HTERT RPE-1 (cell line): ENCODE results near the gene SIGLEC11.
"Not testable (repeated sequence)": the region's sequence is repeated elsewhere in the genome, so short reads cannot be mapped to it uniquely, and the experiment has no call there.

Experiments used
- in situ Hi-C: fragments of 300-500 bp; cut with MboI; formaldehyde crosslinking; loops from 4 replicates; pipeline ENCODE4 v1.14.3; 2020; ENCODE audit warnings: low sequenced_read_pairs

SIGLEC11 gene

GRCh38 chr19:49927526-49928264 is 33.3 kb downstream of the SIGLEC11 start:
- in situ Hi-C loops: no loop called here

- in situ Hi-C loops: no loop called here
Measured at GRCh38 chr19:49926515-49926914, 34.5 kb downstream of the SIGLEC11 start.

GRCh38 chr19:49925486-49925885 is 35.5 kb downstream of the SIGLEC11 start:
- in situ Hi-C loops: no loop called here

GRCh38 chr19:49924881-49925210 is 36.1 kb downstream of the SIGLEC11 start:
- in situ Hi-C loops: not testable (repeated sequence)

- in situ Hi-C loops: no loop called here
Measured at GRCh38 chr19:49924004-49924880, 36.7 kb downstream of the SIGLEC11 start.

- in situ Hi-C loops: no loop called here
Measured at GRCh38 chr19:49923055-49924003, 37.6 kb downstream of the SIGLEC11 start.

GRCh38 chr19:49921871-49922795 is 38.8 kb downstream of the SIGLEC11 start:
- in situ Hi-C loops: no loop called here

- in situ Hi-C loops: no loop called here
Measured at GRCh38 chr19:49920624-49921363, 40.2 kb downstream of the SIGLEC11 start.

GRCh38 chr19:49918089-49918488 is 42.9 kb downstream of the SIGLEC11 start:
- in situ Hi-C loops: no loop called here

- in situ Hi-C loops: no loop called here
Measured at GRCh38 chr19:49916839-49917733, 43.9 kb downstream of the SIGLEC11 start.

- in situ Hi-C loops: no loop called here
Measured at GRCh38 chr19:49915271-49915670, 45.7 kb downstream of the SIGLEC11 start.

GRCh38 chr19:49913720-49914119 is 47.3 kb downstream of the SIGLEC11 start:
- in situ Hi-C loops: no loop called here

- in situ Hi-C loops: no loop called here
Measured at GRCh38 chr19:49912965-49913685, 47.8 kb downstream of the SIGLEC11 start.

- in situ Hi-C loops: no loop called here
Measured at GRCh38 chr19:49911381-49912145, 49.4 kb downstream of the SIGLEC11 start.

- in situ Hi-C loops: no loop called here
Measured at GRCh38 chr19:49910179-49910578, 50.8 kb downstream of the SIGLEC11 start.

GRCh38 chr19:49908480-49909420 is 52.2 kb downstream of the SIGLEC11 start:
- in situ Hi-C loops: no loop called here
